SIG-M5 treated with dmso at 0.1 percent for 504 hours (cell line): ENCODE measurements around the gene CRX.
A peak's percentile ranks its signal among the peaks of the same experiment; 100 is the strongest.
"Not testable (repeated sequence)": the region's sequence is repeated elsewhere in the genome, so short reads cannot be mapped to it uniquely, and the experiment has no call there.

Experiments used
- DNase-seq: peaks from one replicate; lab custom pipeline; 2025; ENCODE audit not compliant: unreplicated experiment; lab: John Stamatoyannopoulos, UW

The CRX gene

GRCh38 chr19:47803148-47803547, 18.6 kb upstream of the CRX start:
- DNase-seq: not testable (repeated sequence)

- not testable (repeated sequence) for DNase-seq
These were observed 18.1 kb upstream of the CRX start for GRCh38 chr19:47803671-47804070.

- not testable (repeated sequence) for DNase-seq
These were observed 17.3 kb upstream of the CRX start, which contains the start of gene TPRX1 for GRCh38 chr19:47804451-47804850. Gene TPRX1, minus strand, starts transcription at chr19:47804551. Its CDS starts 12 bp downstream, at chr19:47804539.

GRCh38 chr19:47805313-47805712, 16.4 kb upstream of the CRX start:
- DNase-seq: no peak

- no peak for DNase-seq
These were observed 15.3 kb upstream of the CRX start for GRCh38 chr19:47806435-47806834.

- peak; percentile 60 for DNase-seq
These were observed 8.3 kb upstream of the CRX start for GRCh38 chr19:47813304-47813994.

GRCh38 chr19:47813995-47814328, 7.8 kb upstream of the CRX start:
- no peak for DNase-seq

GRCh38 chr19:47816270-47816669, 5.5 kb upstream of the CRX start:
- not testable (repeated sequence) for DNase-seq

GRCh38 chr19:47818221-47818620, 3.5 kb upstream of the CRX start:
- not testable (repeated sequence) for DNase-seq

- peak; percentile 9 for DNase-seq
These were observed 1.9 kb upstream of the CRX start for GRCh38 chr19:47819858-47820257.

- DNase-seq: no peak
These were observed 1.3 kb upstream of the CRX start for GRCh38 chr19:47820410-47820809.

- no peak for DNase-seq
These were observed 2.7 kb downstream of the CRX start for GRCh38 chr19:47824396-47824795.

GRCh38 chr19:47826800-47827199, 5.1 kb downstream of the CRX start:
- no peak for DNase-seq

GRCh38 chr19:47832723-47833122, 11.0 kb downstream of the CRX start:
- no peak for DNase-seq

GRCh38 chr19:47836038-47836437, 14.3 kb downstream of the CRX start:
- no peak for DNase-seq

GRCh38 chr19:47839411-47839810, 17.7 kb downstream of the CRX start:
- no peak for DNase-seq

- no peak for DNase-seq
These were observed 18.2 kb downstream of the CRX start for GRCh38 chr19:47839913-47840312.

GRCh38 chr19:47842941-47843340, 21.2 kb downstream of the CRX start:
- DNase-seq: no peak

GRCh38 chr19:47848425-47848822, 26.7 kb downstream of the CRX start:
- DNase-seq: no peak

GRCh38 chr19:47848823-47849473, 27.2 kb downstream of the CRX start:
- DNase-seq: peak; percentile 25

- no peak for DNase-seq
These were observed 31.3 kb downstream of the CRX start for GRCh38 chr19:47853003-47853402.

GRCh38 chr19:47854459-47854858, 32.7 kb downstream of the CRX start:
- no peak for DNase-seq

- not testable (repeated sequence) for DNase-seq
These were observed 36.5 kb downstream of the CRX start for GRCh38 chr19:47858231-47858630.
